ENCODE measurements around the gene TMEM179.

Gene TMEM179

DNA sequence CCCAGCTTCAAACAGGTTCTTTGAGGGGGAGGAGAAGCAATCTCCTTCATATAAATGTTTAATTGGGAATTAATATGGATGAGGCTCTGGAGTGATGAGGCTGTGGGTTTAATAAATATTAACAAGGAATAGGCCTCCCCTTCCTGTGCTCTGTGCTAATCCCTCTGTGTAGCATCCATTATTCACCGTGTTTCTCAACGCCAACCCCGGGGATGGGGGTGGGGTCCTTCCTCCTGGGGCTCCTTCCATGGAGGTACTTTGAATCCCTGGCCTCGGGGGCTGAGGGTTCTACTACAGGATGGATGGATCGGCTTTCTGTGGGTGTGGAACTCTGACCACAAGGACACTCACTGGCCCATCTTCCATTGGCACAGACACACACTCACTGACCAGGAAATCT is 34.9 kb upstream of the TMEM179 start:
- Histone ChIP-seq H3K4me1 (ENCODE audit: control insufficient read depth, low read length) (no peaks in the 10 kb centered on the region), H3K4me2 (ENCODE audit: low read length) (no peak overlapping the region), H3K9me3 (ENCODE audit: control insufficient read depth, insufficient read depth, low read length) (no peaks in the 10 kb centered on the region), H3K79me2 (ENCODE audit: control insufficient read depth, low read length) (no peaks in the 10 kb centered on the region), H3K27me3 (ENCODE audit: control insufficient read depth, low read length) (no peaks in the 10 kb centered on the region), H3K9me2 (replicated peaks; ENCODE audit: control insufficient read depth, low read length) (no peaks in the 10 kb centered on the region), H4K20me1 (ENCODE audit: control insufficient read depth, insufficient read depth, low read depth, low read length) (no peaks in the 10 kb centered on the region), H3F3A (ENCODE audit: control insufficient read depth, insufficient read depth) (no peaks in the 10 kb centered on the region), H3K27ac (ENCODE audit: low read depth, low read length) (no peak overlapping the region), H3K36me3 (ENCODE audit: control insufficient read depth, low read length) (no peaks in the 10 kb centered on the region), H3K4me3 (ENCODE audit: low read length) (no peak overlapping the region)
- TF ChIP-seq EZH2phosphoT487 (IDR thresholded peaks at IDR 0.05; ENCODE audit: borderline replicate concordance, low read length) (no peak), CTCF (IDR thresholded peaks at IDR 0.05; ENCODE audit: low read depth, low read length, poor library complexity, severe bottlenecking) (no peak)

GRCh38 chr14:104638927-104639450 is 34.4 kb upstream of the TMEM179 start:
- no peaks in the 10 kb centered on the region for H3K79me2 ChIP-seq (ENCODE audit: control insufficient read depth, low read length)

DNA sequence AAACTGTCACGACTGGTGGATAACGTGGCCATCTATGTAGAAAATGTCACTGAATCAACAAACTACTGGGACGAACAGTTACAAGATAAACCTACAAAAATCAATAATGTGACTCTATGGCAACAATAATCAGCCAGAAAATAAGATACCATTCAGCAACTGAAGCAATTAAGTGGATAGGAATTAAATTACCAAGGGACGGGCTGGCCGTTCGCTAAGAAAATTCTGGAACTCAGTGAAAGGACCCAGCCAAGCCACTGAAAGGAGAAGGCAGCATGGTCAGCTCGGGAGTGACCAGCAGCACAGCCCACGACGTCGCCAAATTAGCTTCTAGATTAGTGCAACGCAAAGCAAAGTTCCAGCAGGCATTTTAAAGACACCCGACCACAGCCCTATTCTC is 33.6 kb upstream of the TMEM179 start:
- H3K27ac ChIP-seq (ENCODE audit: low read depth, low read length): no peak overlapping the region
- H3K79me2 ChIP-seq (ENCODE audit: control insufficient read depth, low read length): no peaks in the 10 kb centered on the region
- TF ChIP-seq CTCF (IDR thresholded peaks at IDR 0.05; ENCODE audit: low read depth, low read length, poor library complexity, severe bottlenecking): no peak
- TF ChIP-seq EZH2phosphoT487 (IDR thresholded peaks at IDR 0.05; ENCODE audit: borderline replicate concordance, low read length): no peak
- no peaks in the 10 kb centered on the region for H3K9me3 ChIP-seq (ENCODE audit: control insufficient read depth, insufficient read depth, low read length)
- no peaks in the 10 kb centered on the region for H3K4me1 ChIP-seq (ENCODE audit: control insufficient read depth, low read length)
- H3K27me3 ChIP-seq (ENCODE audit: control insufficient read depth, low read length): no peaks in the 10 kb centered on the region
- H3F3A ChIP-seq (ENCODE audit: control insufficient read depth, insufficient read depth): no peaks in the 10 kb centered on the region
- H3K9me2 ChIP-seq (replicated peaks; ENCODE audit: control insufficient read depth, low read length): no peaks in the 10 kb centered on the region
- no peaks in the 10 kb centered on the region for H4K20me1 ChIP-seq (ENCODE audit: control insufficient read depth, insufficient read depth, low read depth, low read length)
- H3K36me3 ChIP-seq (ENCODE audit: control insufficient read depth, low read length): no peaks in the 10 kb centered on the region
- H3K4me3 ChIP-seq (ENCODE audit: low read length): no peak overlapping the region
- H3K4me2 ChIP-seq (ENCODE audit: low read length): no peak overlapping the region

More at GRCh38 chr14:104638927-104639450, 34.4 kb upstream of the TMEM179 start:
- TF ChIP-seq EZH2phosphoT487 (IDR thresholded peaks at IDR 0.05; ENCODE audit: borderline replicate concordance, low read length) (no peak), CTCF (IDR thresholded peaks at IDR 0.05; ENCODE audit: low read depth, low read length, poor library complexity, severe bottlenecking) (no peak)
- Histone ChIP-seq H3K9me2 (replicated peaks; ENCODE audit: control insufficient read depth, low read length) (no peaks in the 10 kb centered on the region), H3K27ac (ENCODE audit: low read depth, low read length) (no peak overlapping the region), H3K36me3 (ENCODE audit: control insufficient read depth, low read length) (no peaks in the 10 kb centered on the region), H3K27me3 (ENCODE audit: control insufficient read depth, low read length) (no peaks in the 10 kb centered on the region), H3F3A (ENCODE audit: control insufficient read depth, insufficient read depth) (no peaks in the 10 kb centered on the region), H3K4me2 (ENCODE audit: low read length) (no peak overlapping the region), H3K9me3 (ENCODE audit: control insufficient read depth, insufficient read depth, low read length) (no peaks in the 10 kb centered on the region), H4K20me1 (ENCODE audit: control insufficient read depth, insufficient read depth, low read depth, low read length) (no peaks in the 10 kb centered on the region), H3K4me3 (ENCODE audit: low read length) (no peak overlapping the region), H3K4me1 (ENCODE audit: control insufficient read depth, low read length) (no peaks in the 10 kb centered on the region)

Data from DOHH2 (cell line).